Ovary (tissue), 3 donors: ENCODE measurements around the gene XYLT1.

Experiments used
- CTCF ChIP-seq, 3 donors: fragments of 450-650 bp in 2 of 3; fragments of 200-600 bp in 1 of 3; IDR thresholded peaks; one replicate each; pipeline versions ENCODE4 v1.5.1 to v1.8.0; 2016 to 2022; ENCODE audit warnings: antibody characterized with exemption in 3 of 3, mild to moderate bottlenecking in 1 of 3
- EP300 ChIP-seq: sonication (generic); formaldehyde crosslinking; IDR thresholded peaks from one replicate; pipeline ENCODE4 v1.6.1; 2017; ENCODE audit warnings: antibody characterized with exemption
- POLR2A ChIP-seq: fragments of 450-650 bp; IDR thresholded peaks from one replicate; pipeline ENCODE4 v1.6.1; 2017; ENCODE audit warnings: antibody characterized with exemption, mild to moderate bottlenecking, moderate library complexity
- donor health status: DM: no; HTN: no; CAD: no.

GRCh38 chr16:17520111-17520510 lies 49.4 kb upstream of the XYLT1 start:
- TF ChIP-seq CTCF (IDR thresholded peaks at IDR 0.05) (no peak), POLR2A (no peak), EP300 (no peak)
